IgD-negative memory B cell (primary cell): Measurements from ENCODE around the gene ENTR1. TPM values are rescaled to one million over a fixed set of nuclear protein-coding genes. Genes with fewer than 3 reads are reported as not detected.

Experiments
- H3K27ac Mint-ChIP-seq, 3 donors: one replicate each; pipeline ENCODE4 v1.8.0; 2020 to 2022; ENCODE audit warnings: mild to moderate bottlenecking in 3 of 3, mixed read lengths in 3 of 3, moderate library complexity in 1 of 3
- H3K27me3 Mint-ChIP-seq: one replicate; pipeline ENCODE4 v1.8.0; 2021; ENCODE audit warnings: mixed read lengths
- H3K36me3 Mint-ChIP-seq: one replicate; pipeline ENCODE4 v1.8.0; 2020; ENCODE audit warnings: mild to moderate bottlenecking, mixed read lengths
- H3K4me1 Mint-ChIP-seq, 3 donors: one replicate each; pipeline ENCODE4 v1.8.0; 2020 to 2022; ENCODE audit warnings: mixed read lengths in 3 of 3, mild to moderate bottlenecking in 1 of 3
- H3K4me3 Mint-ChIP-seq, 4 donors: one replicate each; pipeline ENCODE4 v1.8.0; 2020 to 2022; ENCODE audit warnings: mild to moderate bottlenecking in 4 of 4, mixed read lengths in 4 of 4, moderate library complexity in 3 of 4
- H3K9me3 Mint-ChIP-seq, 3 donors: one replicate each; pipeline ENCODE4 v1.8.0; 2020 to 2021; ENCODE audit warnings: mixed read lengths in 3 of 3, mild to moderate bottlenecking in 1 of 3
- polyA plus RNA-seq: library from polyadenylated mRNA; unstranded; fragments of 300-500 nt; fragmentation: Illumina TruSeq; gene quantifications from one replicate; pipeline ENCODE4 v1.2.3, GENCODE V29; 2021

The ENTR1 gene
- polyA plus RNA-seq, 1 donor from 2014 or later: 7.4 TPM

- H3K36me3 Mint-ChIP-seq: peaks cover 2% of the 10 kb centered on the region
- H3K4me3 Mint-ChIP-seq: peak within 1 kb of the TSS in 1 of 4 donors; percentile 5
- no peaks in the 10 kb centered on the region for H3K4me1 Mint-ChIP-seq
- H3K9me3 Mint-ChIP-seq: no peaks in the 10 kb centered on the region
- H3K27me3 Mint-ChIP-seq: no peaks in the 10 kb centered on the region
- H3K27ac Mint-ChIP-seq: no peak within 1 kb of the TSS
Measured at GRCh38 chr9:136373300-136374182, 36.9 kb downstream of the ENTR1 start, which contains the start of gene CARD9. CARD9 (minus strand) TSS chr9:136373669; CDS start chr9:136372078, 1,591 bp downstream.

GRCh38 chr9:136372561-136373299 is 37.7 kb downstream of the ENTR1 start:
- H3K4me1 Mint-ChIP-seq: no peaks in the 10 kb centered on the region
- H3K9me3 Mint-ChIP-seq: no peaks in the 10 kb centered on the region
- no peak overlapping the region for H3K27ac Mint-ChIP-seq
- H3K36me3 Mint-ChIP-seq: peaks cover 2% of the 10 kb centered on the region
- H3K4me3 Mint-ChIP-seq: peak overlapping the region in 1 of 4 donors; percentile 5
- H3K27me3 Mint-ChIP-seq: no peaks in the 10 kb centered on the region

GRCh38 chr9:136372006-136372405 is 38.4 kb downstream of the ENTR1 start:
- no peaks in the 10 kb centered on the region for H3K4me1 Mint-ChIP-seq
- H3K36me3 Mint-ChIP-seq: peaks cover 2% of the 10 kb centered on the region
- no peak overlapping the region for H3K27ac Mint-ChIP-seq
- H3K9me3 Mint-ChIP-seq: no peaks in the 10 kb centered on the region
- no peak overlapping the region for H3K4me3 Mint-ChIP-seq
- H3K27me3 Mint-ChIP-seq: no peaks in the 10 kb centered on the region

GRCh38 chr9:136371533-136371880 is 38.9 kb downstream of the ENTR1 start:
- Mint-ChIP-seq H3K4me3 (no peak overlapping the region), H3K27me3 (no peaks in the 10 kb centered on the region), H3K9me3 (no peaks in the 10 kb centered on the region), H3K27ac (no peak overlapping the region), H3K36me3 (peaks cover 2% of the 10 kb centered on the region), H3K4me1 (no peaks in the 10 kb centered on the region)

- no peak overlapping the region for H3K4me3 Mint-ChIP-seq
- H3K27me3 Mint-ChIP-seq: no peaks in the 10 kb centered on the region
- no peaks in the 10 kb centered on the region for H3K9me3 Mint-ChIP-seq
- no peak overlapping the region for H3K27ac Mint-ChIP-seq
- peaks cover 2% of the 10 kb centered on the region for H3K36me3 Mint-ChIP-seq
- peaks cover 0 to 1% (median 0%) of the 10 kb centered on the region in 3 donors for H3K4me1 Mint-ChIP-seq
Measured at GRCh38 chr9:136370687-136371532, 39.5 kb downstream of the ENTR1 start.

GRCh38 chr9:136370037-136370436 is 40.4 kb downstream of the ENTR1 start:
- Mint-ChIP-seq H3K4me3 (no peak overlapping the region), H3K27me3 (no peaks in the 10 kb centered on the region), H3K9me3 (no peaks in the 10 kb centered on the region), H3K4me1 (peaks cover 0 to 1% (median 0%) of the 10 kb centered on the region in 3 donors), H3K27ac (no peak overlapping the region), H3K36me3 (peaks cover 2% of the 10 kb centered on the region)

- Mint-ChIP-seq H3K4me3 (no peak overlapping the region), H3K9me3 (no peaks in the 10 kb centered on the region), H3K4me1 (peaks cover 0 to 2% (median 1%) of the 10 kb centered on the region in 3 donors), H3K36me3 (no peaks in the 10 kb centered on the region), H3K27me3 (no peaks in the 10 kb centered on the region), H3K27ac (no peak overlapping the region)
Measured at GRCh38 chr9:136368190-136368589, 42.2 kb downstream of the ENTR1 start.

- Mint-ChIP-seq H3K27ac (no peak overlapping the region), H3K4me3 (no peak overlapping the region), H3K27me3 (no peaks in the 10 kb centered on the region), H3K36me3 (no peaks in the 10 kb centered on the region), H3K4me1 (peaks cover 0 to 3% (median 1%) of the 10 kb centered on the region in 3 donors), H3K9me3 (no peaks in the 10 kb centered on the region)
Measured at GRCh38 chr9:136367296-136368145, 42.9 kb downstream of the ENTR1 start.

GRCh38 chr9:136366826-136367225 is 43.6 kb downstream of the ENTR1 start:
- H3K27ac Mint-ChIP-seq: no peak overlapping the region
- H3K4me1 Mint-ChIP-seq: peaks cover 0 to 3% (median 1%) of the 10 kb centered on the region in 3 donors
- H3K4me3 Mint-ChIP-seq: no peak overlapping the region

GRCh38 chr9:136365775-136366222 is 44.6 kb downstream of the ENTR1 start:
- peak overlapping the region in 1 of 4 donors; percentile 26 for H3K4me3 Mint-ChIP-seq
- H3K27me3 Mint-ChIP-seq: no peaks in the 10 kb centered on the region
- H3K4me1 Mint-ChIP-seq: peaks cover 0 to 3% (median 1%) of the 10 kb centered on the region in 3 donors
- H3K9me3 Mint-ChIP-seq: no peaks in the 10 kb centered on the region
- no peaks in the 10 kb centered on the region for H3K36me3 Mint-ChIP-seq
- H3K27ac Mint-ChIP-seq: peak overlapping the region in 2 of 3 donors; percentile 19 to 35

More at GRCh38 chr9:136366826-136367225, 43.6 kb downstream of the ENTR1 start:
- Mint-ChIP-seq H3K9me3 (no peaks in the 10 kb centered on the region), H3K36me3 (no peaks in the 10 kb centered on the region), H3K27me3 (no peaks in the 10 kb centered on the region)

- Mint-ChIP-seq H3K4me1 (peaks cover 0 to 3% (median 1%) of the 10 kb centered on the region in 3 donors), H3K27me3 (no peaks in the 10 kb centered on the region), H3K36me3 (no peaks in the 10 kb centered on the region), H3K4me3 (no peak overlapping the region), H3K27ac (peak overlapping the region in 2 of 3 donors; percentile 19 to 35), H3K9me3 (no peaks in the 10 kb centered on the region)
Measured at GRCh38 chr9:136364942-136365774, 45.3 kb downstream of the ENTR1 start.

GRCh38 chr9:136363949-136364748 is 46.3 kb downstream of the ENTR1 start:
- H3K27me3 Mint-ChIP-seq: no peaks in the 10 kb centered on the region
- H3K9me3 Mint-ChIP-seq: no peaks in the 10 kb centered on the region
- H3K4me1 Mint-ChIP-seq: peaks cover 0 to 3% (median 1%) of the 10 kb centered on the region in 3 donors
- peak overlapping the region; percentile 41 to 74 (median 66) for H3K4me3 Mint-ChIP-seq
- no peak overlapping the region for H3K27ac Mint-ChIP-seq
- H3K36me3 Mint-ChIP-seq: no peaks in the 10 kb centered on the region
